GM10266 (cell line): ENCODE results near the gene HIBADH.

Experiments used
- DNase-seq: peaks from one replicate; pipeline ENCODE4 v3.0.0; 2012; ENCODE audit errors: extremely low spot score
- TF ChIP-seq, protein P1 (sequence below): IDR thresholded peaks from 2 replicates; pipeline ENCODE4 v1.5.1; 2012; ENCODE audit warnings: mild to moderate bottlenecking, low read depth; ENCODE audit not compliant: control insufficient read depth, insufficient read depth; ENCODE audit errors: missing control alignments

The HIBADH gene

DNA sequence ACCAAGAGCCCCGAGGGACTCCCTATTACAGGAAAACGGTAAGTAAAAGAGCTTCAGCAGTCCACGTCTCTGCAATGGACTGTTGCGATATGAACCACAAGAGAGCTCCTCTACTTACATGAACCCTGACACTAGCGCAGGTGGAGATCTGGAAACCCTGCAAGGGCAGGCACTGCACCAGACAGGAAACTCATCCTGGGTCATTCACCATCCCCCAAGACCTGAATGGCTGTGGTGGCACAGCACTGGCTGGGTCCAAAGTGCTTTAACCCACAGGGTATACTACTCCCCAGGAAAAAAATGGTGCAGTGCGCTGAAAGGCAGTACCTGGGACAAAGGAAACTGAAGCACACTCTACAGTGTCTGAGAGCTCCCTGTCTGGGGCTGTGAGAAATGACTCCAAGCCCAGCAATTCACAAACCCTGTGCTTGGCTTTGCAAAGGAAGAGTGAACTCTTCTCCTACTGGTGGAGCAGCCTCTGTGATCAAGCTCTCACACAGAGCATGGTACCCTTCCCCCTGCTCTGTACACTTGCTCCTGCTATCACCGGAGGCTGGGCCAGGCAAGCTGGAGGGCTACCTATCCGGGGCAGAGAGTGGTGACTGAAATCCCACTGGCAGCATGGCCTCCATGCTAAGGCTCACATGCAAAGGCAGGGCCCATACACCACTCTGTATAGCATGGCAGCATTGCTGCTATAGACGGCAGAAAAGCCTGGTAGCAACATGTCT is 44.9 kb downstream of the HIBADH start:
- TF ChIP-seq, protein P1, sequence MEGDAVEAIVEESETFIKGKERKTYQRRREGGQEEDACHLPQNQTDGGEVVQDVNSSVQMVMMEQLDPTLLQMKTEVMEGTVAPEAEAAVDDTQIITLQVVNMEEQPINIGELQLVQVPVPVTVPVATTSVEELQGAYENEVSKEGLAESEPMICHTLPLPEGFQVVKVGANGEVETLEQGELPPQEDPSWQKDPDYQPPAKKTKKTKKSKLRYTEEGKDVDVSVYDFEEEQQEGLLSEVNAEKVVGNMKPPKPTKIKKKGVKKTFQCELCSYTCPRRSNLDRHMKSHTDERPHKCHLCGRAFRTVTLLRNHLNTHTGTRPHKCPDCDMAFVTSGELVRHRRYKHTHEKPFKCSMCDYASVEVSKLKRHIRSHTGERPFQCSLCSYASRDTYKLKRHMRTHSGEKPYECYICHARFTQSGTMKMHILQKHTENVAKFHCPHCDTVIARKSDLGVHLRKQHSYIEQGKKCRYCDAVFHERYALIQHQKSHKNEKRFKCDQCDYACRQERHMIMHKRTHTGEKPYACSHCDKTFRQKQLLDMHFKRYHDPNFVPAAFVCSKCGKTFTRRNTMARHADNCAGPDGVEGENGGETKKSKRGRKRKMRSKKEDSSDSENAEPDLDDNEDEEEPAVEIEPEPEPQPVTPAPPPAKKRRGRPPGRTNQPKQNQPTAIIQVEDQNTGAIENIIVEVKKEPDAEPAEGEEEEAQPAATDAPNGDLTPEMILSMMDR, result no peak
- DNase-seq, result no peak

DNA sequence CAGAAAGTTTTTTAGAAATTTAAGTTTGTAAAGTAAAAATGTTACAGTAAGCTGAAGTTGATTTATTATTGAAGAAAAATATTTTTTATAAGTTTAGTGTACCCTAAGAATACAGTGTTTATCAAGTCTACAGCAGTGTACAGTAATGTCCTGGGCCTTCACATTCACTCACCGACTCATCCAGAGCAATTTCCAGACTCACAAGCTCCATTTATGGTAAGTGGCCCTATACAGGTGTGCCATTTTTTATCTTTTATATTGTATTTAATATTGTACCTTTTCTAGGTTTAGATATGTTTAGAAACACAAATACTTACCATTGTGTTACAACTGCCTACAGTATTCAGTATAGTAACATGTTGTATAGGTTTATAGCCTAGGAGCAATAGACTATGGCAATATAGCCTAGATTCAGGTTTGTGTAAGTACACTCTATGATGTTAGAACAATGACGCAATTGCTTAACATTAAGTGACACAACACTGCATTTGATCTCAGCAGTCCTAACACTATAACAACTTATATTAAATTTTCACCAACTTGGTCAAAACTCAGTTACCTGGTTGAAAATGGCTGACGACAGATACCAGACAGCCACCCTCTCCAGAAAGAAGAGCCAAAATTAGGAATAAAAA is 45.7 kb downstream of the HIBADH start:
- no peak for DNase-seq
- TF ChIP-seq, protein P1, result no peak

DNA sequence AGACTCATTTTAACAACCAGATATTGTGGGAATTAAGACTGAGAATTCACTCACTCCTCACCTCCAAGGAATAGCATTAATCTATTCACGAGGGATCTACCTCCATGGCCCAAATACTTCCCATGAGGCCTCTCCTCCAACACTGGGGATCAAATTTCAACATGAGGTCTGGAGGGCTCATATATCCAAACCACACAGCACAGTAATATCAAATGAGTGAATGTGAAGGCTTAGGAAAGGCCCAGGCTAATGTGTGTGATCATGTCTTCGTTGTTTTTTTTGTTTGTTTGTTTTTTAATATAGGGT is 46.5 kb downstream of the HIBADH start:
- TF ChIP-seq, protein P1, result no peak

DNA sequence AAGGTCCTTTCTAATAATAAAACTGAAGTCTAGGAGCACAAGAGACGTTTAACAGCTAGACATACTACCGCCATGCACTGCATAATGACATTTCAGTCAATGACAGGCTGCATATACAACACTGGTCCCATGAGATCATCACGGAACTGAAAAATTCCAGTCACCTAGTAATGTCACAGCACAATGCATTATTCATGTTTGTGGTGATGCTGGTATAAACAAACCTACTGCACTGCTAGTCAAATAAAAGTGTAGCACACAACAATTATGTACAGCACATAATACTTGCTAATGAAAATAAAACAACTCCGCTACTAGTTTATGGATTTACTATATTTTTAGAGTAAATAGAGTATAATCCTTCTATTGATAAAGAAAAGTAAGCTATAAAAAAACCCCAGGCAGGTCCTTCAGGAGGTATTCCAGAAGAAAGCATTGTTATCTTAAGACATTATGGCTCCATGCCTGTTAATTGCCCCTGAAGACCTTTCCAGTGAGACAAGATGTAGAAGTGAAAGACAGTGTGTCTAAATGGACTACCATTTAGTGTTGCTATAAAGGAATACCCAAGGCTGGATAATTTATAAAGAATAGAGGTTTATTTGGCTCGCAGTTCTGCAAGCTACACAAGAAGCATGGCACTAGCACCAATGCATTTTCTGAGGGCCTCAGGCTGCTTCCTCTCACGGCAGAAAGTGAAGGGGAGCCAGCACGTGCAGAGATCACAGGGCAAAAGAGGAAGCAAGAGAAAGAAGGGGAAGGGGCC is 47.1 kb downstream of the HIBADH start:
- TF ChIP-seq, protein P1, result no peak

More for the DNA sequence above, 46.5 kb downstream of the HIBADH start:
- no peak for DNase-seq

DNA sequence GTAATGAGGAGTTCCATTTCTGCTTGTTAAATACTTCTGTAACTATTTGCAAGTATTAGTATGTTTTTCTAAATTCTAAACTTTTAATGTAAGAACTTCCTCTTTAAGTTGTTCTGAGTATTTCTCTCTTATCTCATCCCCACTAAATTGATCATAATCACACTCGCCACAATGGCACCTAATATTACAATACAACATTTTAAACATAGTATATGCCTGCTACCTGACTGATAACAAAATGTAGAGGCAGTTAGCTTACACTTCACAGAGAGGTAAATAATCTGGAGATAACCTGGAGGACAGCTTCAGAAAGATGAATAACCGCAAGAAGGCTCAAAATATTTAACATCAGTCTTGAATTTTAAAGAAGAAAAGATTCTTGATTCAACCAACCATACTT is 48.6 kb downstream of the HIBADH start:
- DNase-seq, result no peak
- TF ChIP-seq, protein P1, result no peak

More for the DNA sequence above, 47.1 kb downstream of the HIBADH start:
- DNase-seq, result no peak

DNA sequence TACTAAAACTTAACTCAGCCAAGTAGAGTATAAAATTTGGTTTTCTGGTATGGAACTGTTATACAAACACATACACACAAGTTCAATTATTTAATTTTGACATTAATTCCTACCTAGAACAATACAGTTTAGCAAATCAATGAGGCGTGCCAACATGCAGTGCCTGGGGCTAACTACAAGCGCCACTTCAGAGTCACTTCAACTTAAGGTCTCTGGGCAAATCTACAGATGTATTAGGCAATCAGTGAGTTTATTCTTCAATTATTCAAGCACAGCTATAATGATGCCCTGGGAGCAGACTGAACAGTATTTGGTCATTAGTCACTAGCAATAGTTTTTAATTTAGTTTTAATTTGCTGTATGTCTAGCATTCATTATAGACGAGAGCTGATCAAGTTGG is 51.6 kb downstream of the HIBADH start:
- DNase-seq, result no peak
- TF ChIP-seq, protein P1, result no peak
